Measurements from ENCODE around the gene TRIM15.
"Not testable (repeated sequence)": the region's sequence is repeated elsewhere in the genome, so short reads cannot be mapped to it uniquely, and the experiment has no call there.

TRIM15 gene

DNA sequence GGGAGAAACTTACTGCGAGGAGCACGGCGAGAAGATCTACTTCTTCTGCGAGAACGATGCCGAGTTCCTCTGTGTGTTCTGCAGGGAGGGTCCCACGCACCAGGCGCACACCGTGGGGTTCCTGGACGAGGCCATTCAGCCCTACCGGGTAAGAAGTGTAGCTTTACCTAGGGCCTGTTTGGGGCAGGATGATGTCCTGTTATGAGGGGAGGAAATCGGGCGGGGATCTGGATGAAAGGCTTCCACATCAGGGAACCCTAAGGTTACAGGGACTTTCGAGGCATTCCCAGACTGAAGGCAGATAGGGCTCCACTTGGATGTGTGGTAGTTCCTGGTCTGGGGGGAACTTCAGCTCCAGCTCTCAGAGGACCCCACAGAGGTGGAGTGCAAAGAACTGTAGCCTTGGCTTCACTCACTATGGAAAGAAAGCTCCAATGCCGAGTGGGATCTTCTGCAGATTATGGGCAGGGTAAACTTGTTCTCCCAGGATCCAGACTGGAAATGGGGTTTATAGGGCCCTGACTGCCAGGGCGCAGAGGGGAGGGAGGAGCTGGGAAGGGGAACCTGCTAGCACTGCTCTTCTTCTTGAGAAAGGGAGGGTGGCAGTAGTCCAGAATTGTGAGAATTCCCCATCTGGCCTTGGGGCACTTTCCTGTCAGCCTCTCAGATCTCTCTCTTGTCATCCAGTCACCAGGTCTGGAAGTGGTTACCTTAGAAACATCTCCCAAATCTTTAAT, 740 bp downstream of the TRIM15 start:
- no peak for DNase-seq

DNA sequence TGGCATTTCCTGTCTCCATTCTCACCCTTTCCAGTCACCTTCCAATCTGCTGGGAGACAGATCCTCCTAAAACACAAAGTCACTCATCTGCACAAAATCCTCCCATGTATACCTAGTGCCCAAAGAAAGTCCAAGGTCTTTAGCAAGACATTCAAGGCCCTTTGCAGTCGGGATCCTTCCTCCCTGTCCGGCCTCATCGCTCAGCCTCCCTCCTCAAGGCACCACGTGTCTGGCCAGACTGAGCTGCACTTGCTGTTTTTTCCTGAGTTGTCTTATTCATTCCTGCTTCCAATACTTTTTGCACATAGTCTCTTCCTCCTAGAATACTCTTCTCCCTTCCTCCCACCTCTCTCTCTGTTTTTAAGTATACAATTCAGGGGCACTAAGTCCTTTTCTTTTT, 1.4 kb downstream of the TRIM15 start:
- DNase-seq = no peak

DNA sequence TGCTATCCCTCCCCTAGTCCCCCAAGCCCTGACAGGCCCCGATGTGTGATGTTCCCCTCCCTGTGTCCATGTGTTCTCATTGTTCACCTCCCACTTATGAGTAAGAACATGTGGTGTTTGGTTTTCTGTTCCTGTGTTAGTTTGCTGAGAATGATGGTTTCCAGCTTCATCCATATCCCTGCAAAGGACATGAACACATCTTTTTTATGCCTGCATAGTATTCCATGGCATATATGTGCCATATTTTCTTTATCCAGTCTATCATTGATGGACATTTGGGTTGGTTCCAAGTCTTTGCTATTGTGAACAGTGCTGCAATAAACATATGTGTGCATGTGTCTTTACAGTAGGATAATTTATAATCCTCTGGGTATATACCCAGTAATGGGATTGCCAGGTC, 1.9 kb downstream of the TRIM15 start:
- DNase-seq = not testable (repeated sequence)

DNA sequence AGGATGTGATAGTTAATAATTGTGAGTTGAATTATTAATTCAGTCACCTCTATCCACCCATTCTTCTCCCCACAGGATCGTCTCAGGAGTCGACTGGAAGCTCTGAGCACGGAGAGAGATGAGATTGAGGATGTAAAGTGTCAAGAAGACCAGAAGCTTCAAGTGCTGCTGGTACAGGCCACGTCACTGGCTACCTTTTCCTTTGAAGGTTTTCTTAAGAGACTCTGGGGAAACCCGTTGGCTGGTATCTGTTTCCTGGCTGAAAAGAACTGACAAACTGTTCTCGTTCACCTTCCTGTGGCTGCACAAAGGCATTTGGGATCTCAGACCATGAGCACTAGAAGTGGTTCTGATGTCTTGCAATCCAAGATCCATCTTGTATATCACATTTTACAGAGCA, 3.8 kb downstream of the TRIM15 start:
- DNase-seq = no peak

DNA sequence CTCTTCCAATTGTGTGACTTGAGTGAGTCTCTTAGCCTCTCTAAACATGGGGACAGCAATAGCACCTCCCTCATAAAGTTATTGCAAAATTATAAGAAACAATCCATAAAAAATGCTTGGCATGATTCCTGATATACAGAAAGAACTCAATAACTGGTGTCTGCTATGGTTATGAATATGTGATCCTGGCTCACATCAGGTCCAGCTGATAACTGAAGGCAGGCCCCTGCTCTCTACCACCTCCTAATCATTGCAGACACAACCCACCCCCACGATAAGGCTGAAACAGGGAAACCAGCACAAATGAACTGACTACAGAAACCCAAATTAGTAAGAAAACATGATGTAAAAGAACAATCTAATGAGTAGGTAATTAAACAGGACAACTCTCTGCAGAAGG, 5.4 kb downstream of the TRIM15 start:
- DNase-seq = no peak

DNA sequence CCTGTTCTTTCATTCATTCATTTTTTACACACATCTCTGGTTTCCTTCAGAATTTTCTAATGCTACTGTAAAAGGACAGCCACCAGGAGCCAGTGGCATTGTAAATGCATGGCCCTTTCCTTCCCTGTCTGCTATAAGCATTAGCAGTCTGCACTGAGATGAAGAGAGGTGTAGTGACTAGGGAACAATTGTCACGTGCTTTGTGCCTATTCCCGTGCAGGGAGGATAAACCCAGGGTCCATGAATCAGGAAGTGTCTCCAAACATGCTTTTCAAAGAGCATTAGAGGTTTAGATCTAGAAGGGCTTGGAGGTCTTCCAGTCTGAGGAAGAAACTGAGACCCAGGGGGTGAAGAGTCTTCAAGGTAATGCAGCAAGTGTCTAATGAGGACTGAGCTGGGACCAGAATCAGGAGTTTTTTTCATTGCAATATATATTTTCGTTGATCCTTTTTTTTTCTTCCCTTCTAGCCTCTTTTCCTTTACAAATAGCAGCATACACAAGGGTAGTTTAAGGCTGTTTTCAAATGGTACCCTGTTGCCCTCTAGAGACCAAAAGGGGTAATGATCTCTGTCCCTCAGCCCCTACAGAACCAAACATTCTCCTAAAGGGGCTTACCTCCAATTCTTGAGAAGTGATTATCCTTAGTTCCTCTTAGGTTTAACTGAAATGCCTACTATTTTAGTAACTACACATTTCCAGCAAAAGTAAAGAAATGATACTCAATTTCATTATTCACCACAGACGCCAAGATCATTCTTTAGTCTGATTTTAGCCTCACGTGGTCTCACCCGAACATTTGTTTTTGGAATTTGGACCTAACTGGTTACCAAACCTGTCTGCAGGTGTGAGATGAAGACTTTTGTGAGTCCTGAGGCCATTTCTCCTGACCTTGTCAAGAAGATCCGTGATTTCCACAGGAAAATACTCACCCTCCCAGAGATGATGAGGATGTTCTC, 6.6 kb downstream of the TRIM15 start:
- DNase-seq = peak; percentile 13

DNA sequence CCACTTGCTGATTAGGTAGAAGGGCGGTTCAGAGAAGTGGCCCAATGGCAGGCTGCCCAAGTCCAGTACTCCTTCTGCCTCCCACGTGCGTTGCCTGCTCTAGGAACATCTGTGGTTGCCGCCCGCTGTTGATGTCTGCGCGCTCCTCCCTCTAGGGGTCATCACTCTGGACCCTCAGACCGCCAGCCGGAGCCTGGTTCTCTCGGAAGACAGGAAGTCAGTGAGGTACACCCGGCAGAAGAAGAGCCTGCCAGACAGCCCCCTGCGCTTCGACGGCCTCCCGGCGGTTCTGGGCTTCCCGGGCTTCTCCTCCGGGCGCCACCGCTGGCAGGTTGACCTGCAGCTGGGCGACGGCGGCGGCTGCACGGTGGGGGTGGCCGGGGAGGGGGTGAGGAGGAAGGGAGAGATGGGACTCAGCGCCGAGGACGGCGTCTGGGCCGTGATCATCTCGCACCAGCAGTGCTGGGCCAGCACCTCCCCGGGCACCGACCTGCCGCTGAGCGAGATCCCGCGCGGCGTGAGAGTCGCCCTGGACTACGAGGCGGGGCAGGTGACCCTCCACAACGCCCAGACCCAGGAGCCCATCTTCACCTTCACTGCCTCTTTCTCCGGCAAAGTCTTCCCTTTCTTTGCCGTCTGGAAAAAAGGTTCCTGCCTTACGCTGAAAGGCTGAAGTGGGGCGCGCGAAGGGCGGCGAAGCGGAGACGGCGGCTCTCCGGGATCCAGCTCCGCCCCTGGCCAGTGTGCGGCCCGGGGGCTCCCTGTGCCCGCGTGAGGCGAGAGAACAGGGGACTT, 8.5 kb downstream of the TRIM15 start:
- no peak for DNase-seq

DNA sequence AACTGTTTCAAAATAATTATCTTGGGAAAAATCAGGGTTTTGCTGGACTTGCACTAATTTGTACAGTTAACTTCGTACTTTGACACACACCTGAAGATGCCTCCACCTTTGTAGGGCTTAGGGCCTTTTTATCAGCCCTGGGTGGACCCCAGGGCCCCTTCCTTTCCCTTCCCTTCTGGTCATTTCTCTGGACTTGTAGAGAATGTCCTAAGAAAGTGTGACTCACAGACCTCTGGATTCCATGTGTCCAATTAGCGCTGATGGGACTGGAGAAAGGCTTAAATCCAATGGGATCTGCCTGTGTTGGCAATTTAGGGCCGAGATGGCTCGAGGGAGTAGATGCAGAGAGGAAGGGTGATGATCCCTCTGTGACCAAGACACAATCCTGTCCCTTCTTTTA, 9.3 kb downstream of the TRIM15 start:
- no peak for DNase-seq

DNA sequence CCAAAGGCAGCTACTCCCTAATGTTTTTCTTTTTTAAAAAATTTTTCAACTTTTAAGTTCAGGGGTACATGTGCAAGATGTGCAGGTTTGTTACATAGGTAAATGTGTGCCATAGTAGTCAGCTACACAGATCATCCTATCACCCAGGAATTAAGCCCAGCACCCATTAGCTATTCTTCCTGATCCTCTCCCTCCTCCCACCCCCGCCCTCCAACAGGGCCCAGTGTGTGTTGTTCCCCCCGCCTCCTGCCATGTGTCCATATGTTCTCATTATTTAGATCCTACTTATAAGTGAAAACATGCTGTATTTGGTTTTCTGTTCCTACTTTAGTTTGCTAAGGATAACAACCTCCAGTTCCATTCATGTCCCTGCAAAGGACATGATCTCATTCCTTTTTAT, 12.4 kb downstream of the TRIM15 start:
- DNase-seq = no peak

DNA sequence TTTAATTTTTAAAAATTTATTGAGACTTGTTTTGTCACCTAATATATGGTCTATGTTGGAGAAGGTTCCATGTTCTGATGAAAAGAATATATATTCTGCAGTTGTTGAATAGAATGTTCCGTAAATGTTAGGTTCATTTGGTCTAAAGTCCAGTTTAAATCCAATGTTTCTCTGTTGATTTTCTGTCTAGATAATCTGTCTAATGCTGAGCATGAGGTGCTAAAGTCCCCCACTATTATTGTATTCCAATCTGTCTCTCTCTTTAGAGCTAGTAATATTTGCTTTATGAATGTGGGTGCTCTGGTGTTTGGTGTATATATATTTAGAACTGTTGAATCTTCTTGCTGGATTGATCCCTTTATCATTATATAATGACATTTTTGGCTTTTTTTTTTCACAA, 15.5 kb downstream of the TRIM15 start:
- DNase-seq = no peak

DNA sequence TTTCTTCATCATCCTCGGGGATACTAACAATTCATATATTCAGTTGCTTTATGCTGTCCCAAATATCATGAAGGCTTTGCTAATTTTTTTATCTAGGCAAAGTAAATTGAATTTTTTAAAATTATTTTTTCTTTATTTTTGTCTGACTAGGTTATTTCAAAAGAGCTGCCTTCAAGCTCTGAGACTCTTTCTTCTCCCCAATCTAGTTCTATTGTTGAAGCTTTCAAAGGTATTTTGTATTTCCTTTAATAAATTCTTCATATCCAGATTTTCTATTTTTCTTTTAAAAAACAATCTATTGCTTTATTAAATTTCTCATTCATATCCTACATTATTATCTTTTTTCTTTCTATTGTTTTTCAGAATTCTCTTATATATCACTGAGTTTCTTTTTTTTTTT, 16.8 kb downstream of the TRIM15 start:
- no peak for DNase-seq

DNA sequence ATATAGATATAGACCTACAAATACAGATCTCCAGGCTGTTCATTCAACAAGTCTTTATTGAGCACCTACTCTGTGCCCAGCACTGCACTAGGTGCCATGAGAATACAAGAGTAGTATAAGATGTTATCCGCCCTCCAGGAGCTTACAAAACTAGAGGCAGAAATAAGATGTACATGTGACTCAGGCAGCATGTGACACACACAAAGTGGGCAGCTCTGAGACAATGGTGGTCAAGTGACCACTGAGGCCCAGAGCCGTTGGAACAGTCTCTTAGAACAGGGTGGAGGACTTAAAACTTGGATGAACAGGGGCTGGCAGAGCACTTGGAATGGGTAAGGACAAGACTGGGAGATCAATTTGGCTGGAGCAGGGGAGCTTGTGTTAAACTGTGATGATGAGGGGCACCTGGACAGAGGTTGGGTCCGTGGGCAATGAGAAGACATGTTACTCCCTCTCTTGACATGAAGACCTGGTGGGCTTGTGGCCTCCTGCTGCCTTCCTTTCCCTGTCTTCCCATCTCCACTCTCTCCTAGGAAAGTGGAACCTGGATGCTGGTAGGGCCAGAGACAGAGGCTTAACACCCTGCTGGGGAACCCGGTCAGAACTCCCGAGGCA, 21.2 kb downstream of the TRIM15 start:
- no peak for DNase-seq

DNA sequence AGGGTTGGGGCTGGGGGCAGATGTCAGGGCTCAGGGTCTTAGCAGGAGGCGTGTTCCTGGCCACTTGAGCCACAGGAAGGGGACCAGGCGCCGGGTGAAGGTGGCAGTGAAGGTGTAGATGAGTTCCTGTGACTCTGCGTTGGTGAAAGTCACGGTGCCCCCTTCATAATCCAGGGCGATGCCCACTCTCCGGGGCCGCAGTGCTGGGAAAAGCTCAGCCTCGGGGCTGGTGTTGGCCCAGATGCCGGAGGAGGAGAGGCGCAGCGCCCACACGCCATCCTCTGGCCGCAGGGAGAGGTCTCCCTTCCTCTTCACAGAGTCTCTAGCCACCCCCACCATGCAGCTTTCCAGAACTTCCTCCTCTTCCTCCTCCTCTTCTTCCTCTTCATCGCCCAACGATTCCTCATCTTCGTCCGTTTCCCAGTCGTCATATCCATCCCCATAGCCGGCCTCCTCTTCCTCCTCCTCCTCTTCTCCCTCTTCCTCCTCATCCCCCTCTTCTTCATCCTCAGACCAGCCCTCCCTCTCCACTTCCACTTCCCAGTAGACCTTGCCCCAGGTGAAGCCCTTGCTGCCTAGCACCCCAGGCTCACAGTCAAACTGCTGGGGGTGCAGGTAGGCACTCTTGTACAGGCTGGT, 22.6 kb downstream of the TRIM15 start:
- no peak for DNase-seq

DNA sequence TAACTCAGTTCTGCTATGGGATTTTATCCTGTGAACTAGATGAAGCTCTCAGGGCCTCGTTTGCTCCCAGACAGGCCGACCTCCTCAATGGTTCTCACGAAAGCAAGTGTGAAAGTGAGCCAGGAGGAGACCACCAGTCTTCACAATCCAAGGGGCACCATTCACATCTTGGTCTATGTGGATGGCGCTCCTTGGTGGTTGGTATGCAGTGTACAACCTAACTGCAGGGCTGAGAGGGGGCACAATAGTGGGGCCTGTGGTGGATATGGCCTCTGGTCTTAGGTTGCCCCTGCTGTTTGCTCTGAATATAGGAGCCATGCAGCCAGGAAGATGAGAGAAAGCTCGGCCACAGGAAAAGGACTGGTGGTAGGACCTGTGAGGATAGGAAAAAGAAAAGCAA, 25.2 kb downstream of the TRIM15 start:
- DNase-seq = no peak

DNA sequence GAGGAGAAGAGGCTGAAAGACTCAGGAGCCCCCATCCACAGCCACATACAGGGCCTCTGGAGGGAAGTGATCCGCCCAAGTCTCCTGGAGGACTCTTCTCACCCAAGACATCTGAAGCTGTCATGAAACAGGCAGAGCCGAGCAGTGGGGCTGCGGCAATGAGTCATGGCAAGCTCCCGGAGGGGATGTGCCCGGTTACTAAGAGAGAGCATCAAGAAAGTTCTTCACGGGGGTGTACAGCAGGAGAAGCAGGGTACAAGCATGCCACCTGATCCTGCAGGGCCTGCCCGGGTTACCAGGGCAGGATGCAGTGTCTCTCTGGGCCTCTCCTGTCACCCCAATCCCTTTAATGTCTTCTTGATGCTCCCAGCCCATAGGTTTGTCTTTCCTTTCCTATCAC, 28.7 kb downstream of the TRIM15 start:
- DNase-seq = no peak

DNA sequence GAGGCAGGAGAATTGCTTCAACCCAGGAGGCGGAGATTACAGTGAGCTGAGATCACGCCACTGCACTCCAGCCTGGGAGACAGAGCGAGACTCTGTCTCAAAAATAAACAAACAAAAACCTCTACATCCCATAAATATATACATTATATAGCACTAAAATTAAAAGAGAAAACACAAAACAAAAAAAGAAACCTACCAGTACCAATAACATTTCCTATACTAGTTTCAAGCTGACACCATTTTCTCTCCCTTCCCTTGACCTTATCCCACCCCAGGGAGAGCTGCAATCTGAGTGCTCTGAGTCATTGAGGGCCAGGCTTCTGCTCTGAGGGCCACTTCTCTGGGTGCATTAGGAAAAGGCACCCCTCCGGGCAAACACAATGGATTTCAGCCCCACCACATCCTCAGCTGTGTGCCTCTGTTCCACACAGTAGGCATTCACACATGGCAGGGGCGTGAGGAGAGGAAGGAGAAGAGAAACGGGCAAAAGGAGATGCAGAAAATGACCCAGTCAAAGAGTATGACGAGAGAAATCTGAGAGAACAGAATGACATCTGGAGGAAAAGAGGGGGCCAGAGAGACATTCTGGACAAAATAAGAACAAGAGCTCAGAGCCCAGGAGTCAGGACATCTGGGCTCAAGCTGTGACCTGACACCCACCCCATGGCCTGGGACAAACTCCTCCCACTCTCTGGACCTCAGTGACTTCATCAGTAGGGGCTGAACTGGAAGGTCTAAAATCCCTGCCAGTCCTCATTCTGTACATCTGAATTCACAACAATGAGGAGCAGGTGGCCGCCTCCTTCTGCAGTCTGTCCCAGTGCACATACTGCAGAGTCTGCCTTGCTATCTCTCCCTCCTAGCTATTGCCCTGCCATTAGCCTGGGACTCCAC, 31.7 kb downstream of the TRIM15 start:
- no peak for DNase-seq

DNA sequence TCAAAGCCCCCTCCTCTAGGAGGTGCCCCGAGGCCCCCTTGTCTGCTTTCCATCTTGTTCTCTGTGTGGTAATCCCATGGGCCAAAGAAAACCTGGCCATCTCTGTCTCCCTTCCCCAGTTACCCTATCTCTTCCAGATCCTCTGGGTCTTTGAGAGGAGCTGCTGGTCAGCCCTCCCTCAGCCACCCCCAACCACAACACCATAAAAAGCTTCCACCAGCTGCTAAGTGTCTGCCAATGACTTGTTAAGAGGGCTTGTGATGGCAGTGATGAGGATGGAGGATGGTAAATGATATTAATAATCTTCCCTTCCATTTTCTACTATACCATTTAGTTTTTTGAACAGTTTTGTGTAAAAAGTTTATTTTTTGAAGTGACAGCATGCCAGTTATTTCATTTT, 32.6 kb downstream of the TRIM15 start:
- DNase-seq = no peak

DNA sequence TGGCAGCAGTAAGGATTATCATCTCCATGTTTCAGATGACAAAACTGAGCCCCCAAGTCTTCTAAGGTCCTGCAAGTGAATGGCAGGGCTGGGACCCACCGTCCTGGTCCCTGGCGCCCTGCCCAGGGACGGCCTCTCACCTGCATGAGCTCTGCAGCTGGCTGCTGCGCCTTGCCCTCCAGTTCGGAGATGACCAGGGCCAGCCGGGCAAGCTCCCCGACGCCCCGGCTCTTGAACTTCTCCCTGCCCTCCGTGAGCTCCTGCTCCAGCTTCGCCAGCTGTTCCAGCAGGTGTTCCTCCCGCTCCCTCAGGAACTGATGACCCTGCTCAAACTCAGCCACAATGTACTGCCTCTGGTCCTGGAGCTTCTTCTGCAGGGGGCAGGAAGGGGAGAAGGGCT, 33.0 kb downstream of the TRIM15 start:
- DNase-seq = no peak

DNA sequence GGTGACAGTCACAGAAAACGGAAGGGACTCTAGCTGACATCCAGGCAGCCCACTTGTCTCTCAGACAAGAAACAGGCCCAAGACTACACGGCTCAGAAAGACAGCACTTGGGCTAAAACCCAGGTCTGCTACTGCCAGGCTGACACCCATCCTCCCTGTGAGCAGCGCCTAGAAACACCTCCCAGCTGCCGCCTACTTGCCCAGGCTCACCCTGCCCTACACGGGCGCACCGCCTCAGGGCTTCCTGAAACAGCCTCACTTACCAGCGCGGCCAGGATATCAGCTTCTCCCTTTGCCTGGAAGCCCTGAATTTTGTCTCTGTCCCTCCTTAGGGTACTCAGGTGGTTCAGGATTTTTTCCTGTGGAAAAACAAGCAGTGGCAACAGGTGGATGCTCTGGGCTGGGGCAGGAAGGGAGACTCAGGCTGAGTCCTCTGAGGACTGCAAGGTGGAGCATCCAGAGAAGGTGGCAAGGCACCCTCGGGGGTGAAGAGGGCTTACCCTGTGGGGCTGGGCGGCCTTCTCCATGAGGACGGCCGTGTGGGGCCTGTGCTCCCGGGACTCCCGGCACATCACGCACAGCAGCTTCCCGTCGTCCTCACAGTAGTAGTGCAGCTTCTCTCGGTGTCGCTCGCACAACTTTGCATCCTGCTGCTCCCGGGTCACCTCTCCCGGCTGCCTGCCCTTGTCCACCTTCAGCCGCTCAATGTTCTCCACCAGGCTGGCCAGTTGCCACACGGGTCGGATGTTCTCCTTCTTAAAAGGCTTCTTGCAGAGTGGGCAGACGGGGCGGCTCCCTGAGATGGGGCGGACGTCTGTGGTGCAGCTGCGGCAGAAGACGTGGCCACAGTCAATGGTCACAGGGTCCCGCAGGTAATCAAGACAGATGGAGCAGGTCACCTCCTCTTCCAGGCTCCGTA, 35.1 kb downstream of the TRIM15 start:
- no peak for DNase-seq
